NCI-H2196 (cell line): Measurements from ENCODE around the gene TRIM27.
"Not testable (repeated sequence)": the region's sequence is repeated elsewhere in the genome, so short reads cannot be mapped to it uniquely, and the experiment has no call there.

Experiments
- DNase-seq: peaks from one replicate; lab custom pipeline; 2025; ENCODE audit not compliant: unreplicated experiment; lab: John Stamatoyannopoulos, UW

The TRIM27 gene

DNA sequence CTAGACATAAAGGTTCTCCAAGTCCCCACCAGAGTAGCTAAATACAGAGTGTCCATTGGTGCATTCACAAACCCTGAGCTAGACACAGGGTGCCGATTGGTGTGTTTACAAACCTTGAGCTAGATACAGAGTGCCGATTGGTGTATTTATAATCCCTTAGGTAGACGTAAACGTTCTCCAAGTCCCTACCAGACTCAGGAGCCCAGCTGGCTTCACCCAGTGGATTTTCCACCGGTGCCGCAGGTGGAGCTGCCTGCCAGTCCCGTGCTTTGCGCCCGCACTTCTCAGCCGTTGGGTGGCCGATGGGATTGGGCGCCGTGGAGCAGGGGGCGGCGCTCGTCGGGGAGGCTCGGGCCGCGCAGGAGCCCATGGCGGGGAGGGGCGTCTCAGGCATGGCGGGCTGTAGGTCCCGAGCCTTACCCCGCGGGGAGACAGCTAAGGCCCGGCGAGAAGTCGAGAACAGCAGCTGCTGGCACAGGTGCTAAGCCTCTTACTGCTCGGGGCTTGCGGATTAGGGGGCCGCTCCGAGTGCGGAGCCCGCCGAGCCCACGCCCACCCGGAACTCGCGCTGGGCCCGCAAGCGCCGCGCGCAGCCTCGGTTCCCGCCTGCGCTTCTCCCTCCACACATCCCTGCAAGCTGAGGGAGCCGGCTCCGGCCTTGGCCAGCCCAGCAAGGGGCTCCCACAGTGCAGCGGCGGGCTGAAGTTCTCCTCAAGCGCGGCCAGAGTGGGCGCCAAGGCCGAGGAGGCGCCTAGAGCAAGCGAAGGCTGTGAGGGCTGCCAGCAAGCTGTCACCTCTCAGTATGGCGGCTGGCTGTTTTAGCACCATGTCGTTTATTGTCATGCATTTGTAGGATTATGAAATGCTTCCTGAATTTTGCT is 57.3 kb downstream of the TRIM27 start:
- DNase-seq: peak; percentile 77

DNA sequence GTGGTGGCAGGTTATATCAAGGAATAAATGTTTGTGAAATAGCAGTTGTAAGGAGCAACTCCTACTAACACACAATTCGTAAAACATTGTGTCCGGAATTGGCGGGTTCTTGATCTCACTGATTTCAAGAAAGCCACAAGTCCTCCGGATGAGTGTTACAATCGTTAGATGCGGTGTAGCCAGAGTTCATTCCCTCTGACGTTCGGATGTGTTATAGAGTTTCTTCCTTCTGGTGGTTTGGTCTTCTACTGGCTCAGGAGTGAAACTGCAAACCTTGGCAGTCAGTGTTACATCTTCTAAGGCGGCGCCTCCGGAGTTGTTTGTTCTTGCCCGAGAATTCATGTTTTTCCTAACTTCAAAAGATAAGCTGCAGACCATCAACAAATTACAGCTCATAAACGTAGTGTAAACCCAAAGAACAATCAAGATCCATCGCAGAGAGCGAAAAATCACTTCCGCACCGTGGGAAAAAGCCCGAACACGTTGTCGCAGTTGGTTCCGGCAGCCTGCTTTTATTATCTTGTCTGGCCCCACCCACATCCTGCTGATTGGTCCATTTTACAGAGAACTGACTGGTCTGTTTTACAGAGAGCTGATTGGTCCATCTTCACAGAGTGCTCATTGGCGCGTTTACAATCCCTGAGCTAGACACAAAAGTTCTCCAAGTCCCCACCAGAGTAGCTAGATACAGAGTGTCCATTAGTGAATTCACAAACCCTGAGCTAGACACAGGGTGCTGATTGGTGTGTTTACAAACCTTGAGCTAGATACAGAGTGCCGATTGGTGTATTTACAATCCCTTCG is 58.2 kb downstream of the TRIM27 start:
- DNase-seq: peak; percentile 53

DNA sequence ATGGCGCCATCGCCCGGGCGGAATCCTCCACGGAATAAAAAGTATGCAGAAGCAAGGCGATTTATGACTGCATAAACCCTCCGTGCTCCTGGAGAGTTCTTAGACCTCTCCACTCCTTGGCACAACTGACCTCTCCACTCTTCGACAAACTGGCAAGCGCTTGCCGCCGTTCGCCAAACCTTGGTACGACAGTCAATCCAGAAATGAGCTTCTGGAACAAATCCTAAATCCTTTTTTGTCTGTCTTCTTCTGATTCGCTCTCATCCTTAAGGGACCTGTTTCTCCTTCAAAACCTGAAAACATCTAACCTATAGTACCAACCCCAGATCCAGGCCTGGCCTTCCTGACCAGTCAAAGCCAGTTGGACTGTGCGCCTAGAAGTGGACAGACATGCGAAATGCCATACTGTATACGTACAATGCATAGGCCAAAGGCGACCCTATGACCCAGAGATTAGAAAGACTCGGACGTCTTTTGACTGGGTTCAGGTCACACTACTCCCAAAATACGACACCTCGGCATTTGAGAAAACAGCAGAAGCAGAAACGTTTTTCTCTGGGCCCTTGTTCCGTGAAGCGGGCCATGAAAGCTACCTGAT is 59.4 kb downstream of the TRIM27 start:
- DNase-seq: no peak

DNA sequence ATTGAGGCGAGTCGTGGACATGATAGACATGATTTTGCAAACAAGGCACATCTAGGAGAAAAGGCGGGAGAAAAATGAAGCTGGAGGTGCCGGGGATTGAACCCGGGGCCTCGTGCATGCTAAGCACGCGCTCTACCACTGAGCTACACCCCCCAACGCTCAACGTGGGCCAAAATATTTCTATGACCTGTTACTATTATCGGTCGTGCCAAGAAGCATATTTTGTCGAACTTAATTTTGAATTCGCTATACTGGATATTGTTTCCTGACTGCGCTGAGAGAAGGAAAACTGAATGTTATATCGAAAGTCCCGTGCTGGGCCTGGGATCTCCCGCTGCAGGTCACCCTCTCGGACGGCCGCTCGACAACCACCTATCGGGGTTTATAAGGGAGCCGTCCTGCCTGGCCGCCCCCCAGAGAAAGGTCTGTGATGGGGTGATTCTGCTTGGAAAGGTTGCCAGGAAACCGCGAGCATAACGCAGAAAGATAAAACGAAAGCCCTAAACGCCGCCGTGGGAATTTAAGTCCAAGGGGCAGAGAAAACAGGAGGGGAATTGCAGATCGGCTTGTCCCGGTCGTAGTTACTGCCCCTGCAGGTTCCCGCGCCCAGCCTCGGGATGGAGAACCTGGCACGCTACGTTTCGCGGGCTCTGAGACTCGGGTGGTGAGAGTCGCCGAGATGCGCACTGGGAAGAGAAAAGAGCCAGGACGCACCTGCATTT is 60.0 kb downstream of the TRIM27 start:
- DNase-seq: peak; percentile 82

DNA sequence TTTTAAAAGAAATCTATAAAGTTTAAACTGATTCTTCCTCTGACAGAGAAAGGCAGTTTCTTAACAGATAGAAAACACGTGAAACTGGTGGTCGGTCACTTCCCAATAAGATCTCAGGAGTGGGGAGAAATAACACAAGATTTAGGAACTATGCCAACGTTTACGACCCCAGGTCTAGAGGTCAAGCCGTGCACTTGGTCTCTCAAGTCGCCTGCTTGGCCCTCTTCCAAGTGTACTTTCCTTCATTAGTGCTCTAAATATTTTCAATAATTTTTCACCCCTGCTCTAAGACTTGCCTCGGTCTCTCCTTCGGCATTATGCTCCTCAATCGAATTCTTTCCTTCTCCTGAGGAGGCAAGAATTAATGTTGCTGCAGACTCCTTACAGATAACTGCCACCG is 61.7 kb downstream of the TRIM27 start:
- no peak for DNase-seq

DNA sequence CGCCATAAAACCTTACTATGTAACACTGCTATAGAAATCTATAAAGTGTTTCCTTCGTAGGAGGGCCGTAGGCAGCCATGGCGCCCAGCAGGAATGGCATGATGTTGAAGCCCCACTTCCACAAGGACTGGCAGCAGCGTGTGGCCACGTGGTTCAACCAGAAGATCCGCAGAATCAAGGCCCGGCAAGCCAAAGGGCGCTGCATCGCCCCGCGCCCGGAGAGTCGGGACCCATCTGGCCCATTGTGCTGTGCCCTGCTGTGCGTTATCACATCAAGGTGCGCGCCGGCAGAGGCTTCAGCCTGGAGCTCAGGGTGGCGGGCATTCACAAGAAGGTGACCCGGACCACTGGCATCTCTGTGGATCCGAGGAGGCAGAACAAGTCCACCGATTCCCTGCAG is 62.4 kb downstream of the TRIM27 start:
- DNase-seq: no peak

DNA sequence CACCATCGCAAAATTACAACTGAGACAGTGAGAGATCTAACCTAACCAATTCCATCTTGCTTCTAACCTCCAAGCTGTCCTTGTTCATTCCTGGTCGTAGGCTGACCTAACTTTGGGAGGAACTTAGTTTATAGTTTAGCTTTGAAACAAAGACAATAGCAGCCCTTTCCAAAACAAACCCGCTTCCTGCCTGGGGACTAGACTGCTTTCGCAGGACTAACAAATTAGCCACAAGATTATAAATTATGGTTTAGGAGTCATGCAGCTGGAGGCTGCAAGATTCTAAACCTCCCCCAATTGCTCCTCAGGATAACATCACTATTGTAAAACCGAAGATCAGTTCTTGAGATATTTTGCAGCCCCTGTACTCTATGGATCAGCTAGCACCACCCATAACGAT is 63.2 kb downstream of the TRIM27 start:
- DNase-seq: no peak

DNA sequence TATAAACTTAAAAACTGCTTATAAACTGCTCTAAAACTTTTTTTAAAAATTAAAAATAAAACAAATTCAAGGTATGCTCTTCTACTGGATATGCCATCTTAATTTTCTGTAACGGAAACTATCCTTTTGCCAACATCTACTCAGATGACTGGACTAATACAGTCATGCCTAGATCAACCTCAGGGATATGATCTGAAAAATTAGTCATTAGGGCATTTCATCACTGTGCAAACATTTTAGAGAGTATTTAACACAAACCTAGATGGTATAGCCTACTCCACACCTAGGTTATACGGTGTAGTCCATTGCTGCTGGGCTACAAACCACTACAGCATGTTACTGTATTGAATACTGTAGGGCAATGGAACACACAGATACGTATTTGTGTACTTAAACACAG is 64.8 kb downstream of the TRIM27 start:
- DNase-seq: no peak

DNA sequence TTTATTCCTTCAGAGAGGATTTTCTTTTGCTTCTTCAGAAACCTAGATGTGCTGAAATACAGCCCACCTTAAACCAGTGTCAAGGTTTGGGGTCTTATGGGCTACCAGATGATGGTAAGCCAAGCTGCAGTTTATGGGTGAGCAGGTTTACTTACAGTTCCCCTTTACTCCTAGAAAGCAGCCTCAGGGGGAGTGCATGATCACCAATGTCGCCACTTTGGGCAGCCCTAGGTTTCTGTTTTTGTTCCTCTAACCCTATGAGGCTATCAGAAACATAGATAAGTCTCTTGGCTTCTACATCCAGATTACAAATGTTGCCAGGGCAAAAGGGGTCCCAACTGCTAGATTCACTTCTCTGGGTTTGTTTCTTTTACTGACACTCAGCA is 67.2 kb downstream of the TRIM27 start:
- DNase-seq: no peak

DNA sequence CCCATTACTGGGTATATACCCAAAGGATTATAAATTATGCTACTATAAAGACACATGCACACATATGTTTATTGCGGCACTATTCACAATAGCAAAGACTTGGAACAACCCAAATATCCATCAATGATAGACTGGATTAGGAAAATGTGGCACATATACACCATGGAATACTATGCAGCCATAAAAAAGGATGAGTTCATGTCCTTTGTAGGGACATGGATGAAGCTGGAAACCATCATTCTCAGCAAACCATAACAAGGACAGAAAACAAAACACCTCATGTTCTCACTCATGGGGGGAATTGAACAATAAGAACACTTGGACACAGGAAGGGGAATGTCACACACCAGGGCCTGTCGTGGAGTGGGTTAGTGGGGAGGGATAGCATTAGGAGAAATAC is 69.4 kb downstream of the TRIM27 start:
- DNase-seq: not testable (repeated sequence)
